NCI-H345 treated with DMSO at 0.1 percent for 48 hours (cell line): ENCODE data around the gene STRIT1.
"Not testable (repeated sequence)": the region's sequence is repeated elsewhere in the genome, so short reads cannot be mapped to it uniquely, and the experiment has no call there.

Experiments
- DNase-seq: peaks from one replicate; lab custom pipeline; 2025; ENCODE audit not compliant: unreplicated experiment; lab: John Stamatoyannopoulos, UW

Gene STRIT1

GRCh38 chr3:155313916-155314315 is 20.4 kb upstream of the STRIT1 start:
- DNase-seq = no peak

DNA sequence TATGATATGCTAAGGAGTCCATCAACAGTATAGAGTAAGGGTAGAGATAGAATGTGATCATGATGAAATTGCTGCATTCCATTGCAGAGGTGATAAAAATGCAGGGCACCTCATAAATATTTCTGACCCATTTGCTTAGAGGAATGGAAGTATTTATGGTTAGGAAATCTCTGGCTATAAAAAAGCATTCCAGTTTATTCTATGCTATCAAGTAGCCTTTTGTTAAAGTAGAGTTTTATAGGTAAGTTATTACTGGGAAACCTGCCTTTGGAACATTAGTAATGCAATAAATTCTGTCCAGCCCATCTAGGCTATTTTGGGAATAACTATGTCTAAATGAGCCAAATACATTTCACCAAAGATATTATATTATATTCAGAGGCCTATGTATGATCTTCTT is 19.8 kb upstream of the STRIT1 start:
- no peak for DNase-seq

- DNase-seq = no peak
Measured at GRCh38 chr3:155312781-155313180, 19.3 kb upstream of the STRIT1 start.

DNA sequence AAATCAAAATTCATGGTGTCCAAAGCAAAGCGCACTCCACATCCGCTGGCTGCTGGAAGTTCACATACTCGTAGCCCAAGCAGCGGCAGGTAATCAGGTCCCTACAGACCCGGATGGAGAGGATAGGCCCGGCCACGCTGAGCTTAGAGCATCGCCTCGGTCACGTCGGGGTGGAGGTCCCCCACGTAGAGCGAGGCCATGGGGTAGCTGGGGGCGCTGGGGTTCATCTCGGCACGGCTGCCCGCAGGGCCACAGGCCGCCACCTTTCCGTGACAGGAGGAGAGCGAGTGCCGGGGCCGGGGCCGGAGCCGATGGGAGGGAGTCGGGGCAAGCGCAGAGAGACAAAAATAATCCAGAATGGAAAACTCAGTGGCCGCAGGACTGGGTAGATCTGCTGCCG is 16.1 kb upstream of the STRIT1 start:
- DNase-seq = no peak

GRCh38 chr3:155308831-155309230 is 15.3 kb upstream of the STRIT1 start:
- DNase-seq = no peak

DNA sequence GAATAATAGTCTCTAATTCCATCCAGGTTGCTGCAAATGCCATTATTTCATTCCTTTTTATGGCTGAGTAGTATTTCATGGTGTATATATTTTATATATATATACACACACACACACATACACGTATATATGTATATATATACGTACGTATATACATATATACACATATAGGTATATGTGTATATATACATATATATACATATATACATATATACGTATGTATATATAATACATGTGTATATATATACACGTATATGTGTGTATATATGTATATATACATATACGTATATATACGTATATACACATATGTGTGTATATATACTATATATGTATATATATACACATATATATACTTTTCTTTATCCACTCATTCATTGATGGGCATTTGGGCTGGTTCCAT is 13.7 kb upstream of the STRIT1 start:
- no peak for DNase-seq

- DNase-seq = no peak
Measured at GRCh38 chr3:155304394-155304793, 10.9 kb upstream of the STRIT1 start.

DNA sequence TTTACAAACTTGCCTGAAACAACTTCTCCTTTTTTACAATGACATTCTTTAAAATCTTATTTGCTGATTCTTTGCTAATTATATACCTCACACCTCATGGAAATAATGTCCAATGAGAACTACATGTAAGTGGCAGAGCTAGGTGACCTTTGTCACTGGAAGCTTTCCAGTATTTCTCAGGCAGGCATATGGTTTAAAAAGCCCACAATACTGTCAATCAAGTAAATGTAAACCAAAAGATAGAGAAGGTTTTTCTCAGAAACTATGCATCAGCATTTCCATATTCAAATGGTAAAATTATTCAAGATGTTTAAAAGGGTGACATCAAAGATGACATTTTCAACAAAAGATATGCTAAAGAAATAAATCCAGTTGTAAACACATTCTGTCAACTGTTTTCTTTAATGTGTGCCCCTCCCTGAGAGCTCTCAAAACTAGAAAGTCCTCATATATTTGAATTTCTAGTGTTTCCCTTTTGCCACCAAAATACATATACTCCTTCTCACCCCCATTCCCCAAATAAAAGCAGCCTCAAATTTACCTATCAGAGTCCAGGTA is 10.1 kb upstream of the STRIT1 start:
- no peak for DNase-seq

GRCh38 chr3:155302891-155303290 is 9.4 kb upstream of the STRIT1 start:
- no peak for DNase-seq

DNA sequence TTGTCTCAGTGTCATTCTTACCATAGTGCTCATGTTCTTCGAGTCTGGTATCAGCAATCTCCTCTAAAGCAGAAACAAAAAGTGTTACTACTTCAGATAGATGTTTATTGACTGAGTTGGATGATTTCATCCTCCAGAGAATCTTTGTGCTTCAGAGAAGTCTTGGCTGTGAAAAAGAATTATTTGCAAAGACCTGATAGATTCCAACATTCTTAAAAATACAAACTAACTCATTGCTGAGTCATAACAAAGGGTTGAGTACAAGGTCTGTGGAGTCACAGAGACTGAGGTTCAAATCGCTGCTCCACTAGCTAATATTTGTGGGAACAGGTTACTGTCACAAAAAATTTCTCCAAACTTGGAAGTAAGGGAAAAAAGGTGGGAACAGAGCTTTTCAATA is 9.0 kb upstream of the STRIT1 start:
- no peak for DNase-seq

GRCh38 chr3:155297100-155297499 is 3.6 kb upstream of the STRIT1 start:
- no peak for DNase-seq

GRCh38 chr3:155296413-155296812 is 2.9 kb upstream of the STRIT1 start:
- DNase-seq = no peak

DNA sequence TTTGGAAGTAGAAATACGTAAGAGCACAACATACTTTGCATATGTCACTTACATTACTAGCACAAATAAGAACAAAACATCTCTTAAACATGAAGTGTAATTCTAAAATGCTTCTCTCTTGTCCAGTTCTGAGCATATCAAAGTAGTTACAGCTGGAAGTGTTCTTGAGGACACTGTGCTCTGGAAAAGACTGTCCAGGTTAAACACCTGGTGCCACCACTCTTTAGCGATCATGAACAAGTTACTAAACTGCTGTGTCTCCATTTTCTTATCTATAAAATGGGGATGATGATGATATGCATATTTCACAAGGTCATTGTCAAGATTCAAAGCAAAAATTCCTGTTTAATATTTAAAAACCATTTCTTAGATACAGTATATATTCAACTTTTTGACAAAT is 790 bp downstream of the STRIT1 start:
- no peak for DNase-seq

- DNase-seq = no peak
Measured at GRCh38 chr3:155292133-155292532, 1.4 kb downstream of the STRIT1 start.

GRCh38 chr3:155286736-155287135 is 6.7 kb downstream of the STRIT1 start:
- DNase-seq = no peak

- DNase-seq = no peak
Measured at GRCh38 chr3:155285936-155286335, 7.5 kb downstream of the STRIT1 start.

- no peak for DNase-seq
Measured at GRCh38 chr3:155283092-155284056, 10.1 kb downstream of the STRIT1 start.

DNA sequence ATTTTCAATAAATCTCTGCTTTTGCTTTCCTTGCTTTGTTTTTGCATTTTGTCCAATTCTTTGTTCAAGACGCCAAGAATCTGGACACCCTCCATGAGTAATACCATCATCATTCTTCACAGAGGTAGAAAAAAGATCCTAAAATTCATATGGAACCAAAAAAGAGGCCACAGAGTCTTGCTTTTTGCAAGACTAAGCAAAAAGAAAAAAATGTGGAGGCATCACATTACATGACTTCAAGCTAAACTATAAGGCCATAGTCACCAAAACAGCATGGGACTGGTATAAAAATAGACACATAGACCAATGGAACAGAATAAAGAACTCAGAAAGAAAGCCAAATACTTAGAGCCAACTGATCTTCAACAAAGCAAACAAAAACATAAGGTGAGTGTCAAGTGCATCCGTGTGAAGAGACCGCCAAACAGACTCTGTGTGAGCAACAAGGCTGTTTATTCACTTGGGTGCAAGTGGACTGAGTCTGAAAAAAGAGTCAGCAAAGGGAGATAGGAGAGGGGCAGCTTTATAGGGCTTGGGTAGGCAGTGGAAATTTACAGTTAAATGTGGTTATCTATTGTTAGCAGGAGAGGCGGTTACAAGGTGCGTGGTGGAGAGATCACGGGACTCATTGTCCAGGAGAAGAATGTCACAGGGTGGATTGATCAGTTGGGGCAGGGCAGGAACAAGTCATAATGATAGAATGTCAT is 10.9 kb downstream of the STRIT1 start:
- no peak for DNase-seq

GRCh38 chr3:155281912-155282311 is 11.6 kb downstream of the STRIT1 start:
- no peak for DNase-seq

DNA sequence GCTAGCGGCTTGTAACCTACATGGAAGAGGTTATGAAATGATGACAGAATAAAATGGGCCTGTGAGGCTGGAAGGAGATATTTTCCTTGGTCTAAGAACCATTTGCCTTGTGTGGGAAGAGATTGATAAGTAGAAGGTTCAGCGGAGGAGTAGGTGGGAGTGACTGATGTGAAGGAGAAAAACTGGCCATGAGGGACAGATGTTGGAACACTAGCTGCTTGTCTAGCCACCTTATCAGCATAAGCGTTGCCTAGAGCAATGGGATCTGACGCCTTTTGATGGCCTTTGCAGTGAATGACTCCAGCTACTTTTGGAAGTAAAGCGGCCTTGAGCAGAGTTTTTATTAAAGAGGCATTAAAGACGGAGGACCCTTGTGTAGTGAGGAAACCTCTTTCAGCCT is 17.4 kb downstream of the STRIT1 start:
- not testable (repeated sequence) for DNase-seq

DNA sequence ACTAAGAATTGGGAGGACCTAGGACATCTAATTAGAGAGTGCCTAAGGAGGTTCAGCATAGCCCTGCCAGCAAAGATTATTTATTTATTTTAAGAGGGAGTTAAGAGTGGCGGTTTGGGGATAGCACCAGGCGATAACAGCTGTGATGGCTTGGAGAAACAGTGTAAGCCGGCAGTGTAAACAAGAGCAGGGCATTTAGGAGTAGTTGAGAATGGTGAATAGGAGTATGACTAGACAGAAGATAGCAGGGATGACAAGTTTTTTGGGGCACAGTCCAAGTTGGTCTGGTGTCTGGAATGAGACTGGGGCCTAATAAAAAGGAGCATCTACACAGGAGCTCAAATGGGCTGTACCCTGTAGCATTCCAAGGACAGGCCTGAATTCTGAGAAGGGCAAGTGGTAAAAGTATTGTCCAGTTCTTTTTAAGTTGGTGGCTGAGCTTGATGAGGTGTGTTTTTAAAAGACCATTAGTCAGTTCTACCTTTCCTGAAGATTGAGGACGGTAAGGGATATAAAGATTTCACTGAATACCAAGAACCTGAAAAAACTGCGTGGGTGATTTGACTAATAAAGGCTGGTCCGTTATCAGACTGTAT is 18.2 kb downstream of the STRIT1 start:
- DNase-seq = not testable (repeated sequence)

DNA sequence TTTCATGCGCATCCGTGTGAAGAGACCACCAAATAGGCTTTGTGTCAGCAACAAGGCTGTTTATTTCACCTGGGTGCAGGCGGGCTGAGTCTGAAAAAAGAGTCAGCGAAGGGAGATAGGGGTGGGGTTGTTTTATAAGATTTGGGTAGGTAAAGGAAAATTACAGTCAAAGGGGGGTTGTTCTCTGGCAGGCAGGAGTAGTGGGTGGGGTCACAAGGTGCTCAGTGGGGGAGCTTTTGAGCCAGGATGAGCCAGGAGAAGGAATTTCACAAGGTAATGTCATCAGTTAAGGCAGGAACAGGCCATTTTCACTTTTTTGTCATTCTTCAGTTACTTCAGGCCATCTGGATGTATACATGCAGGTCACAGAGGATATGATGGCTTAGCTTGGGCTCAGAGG is 19.0 kb downstream of the STRIT1 start:
- DNase-seq = not testable (repeated sequence)
